Measurements from ENCODE around the gene PLA1A. TPM values are rescaled to one million over a fixed set of nuclear protein-coding genes. Genes with fewer than 3 reads are reported as not detected.
"Not testable (repeated sequence)": the region's sequence is repeated elsewhere in the genome, so short reads cannot be mapped to it uniquely, and the experiment has no call there.

The PLA1A gene
- total and polyA plus RNA-seq, 2 donors, result 1.1 to 3.0 TPM

- Histone ChIP-seq H3K4me1 (ENCODE audit: control insufficient read depth in 2 of 2, insufficient read depth in 2 of 2, low read length in 2 of 2) (no peaks in the 10 kb centered on the region), H3K4me3 (ENCODE audit: low read length in 2 of 2) (no peak overlapping the region), H3K27ac (ENCODE audit: low read depth in 1 of 2, low read length in 1 of 2) (no peak overlapping the region), H3K36me3 (ENCODE audit: control insufficient read depth in 2 of 2, insufficient read depth in 2 of 2, low read length in 1 of 2) (no peaks in the 10 kb centered on the region), H3K27me3 (ENCODE audit: control insufficient read depth in 2 of 2, insufficient read depth in 1 of 2, low read length in 1 of 2) (no peaks in the 10 kb centered on the region), H3K9me3 (ENCODE audit: control insufficient read depth in 2 of 2, insufficient read depth in 1 of 2, low read length in 1 of 2) (no peaks in the 10 kb centered on the region)
- WGBS, result 74% methylated on average over 3 of the region's 3 CpGs
- peak in 1 of 9 donors; percentile 22 for DNase-seq (ENCODE audit: low read depth in 6 of 9, low spot score in 9 of 9)
Observed at GRCh38 chr3:119588112-119588511, 9.6 kb upstream of the PLA1A start.

- H3K4me3 ChIP-seq (ENCODE audit: low read length in 2 of 2), result no peak overlapping the region
- 73% methylated on average over 6 of the region's 6 CpGs for WGBS
- H3K4me1 ChIP-seq (ENCODE audit: control insufficient read depth in 2 of 2, insufficient read depth in 2 of 2, low read length in 2 of 2), result no peaks in the 10 kb centered on the region
- H3K36me3 ChIP-seq (ENCODE audit: control insufficient read depth in 2 of 2, insufficient read depth in 2 of 2, low read length in 1 of 2), result no peaks in the 10 kb centered on the region
- H3K9me3 ChIP-seq (ENCODE audit: control insufficient read depth in 2 of 2, insufficient read depth in 1 of 2, low read length in 1 of 2), result no peaks in the 10 kb centered on the region
- H3K27me3 ChIP-seq (ENCODE audit: control insufficient read depth in 2 of 2, insufficient read depth in 1 of 2, low read length in 1 of 2), result no peaks in the 10 kb centered on the region
- no peak for DNase-seq (ENCODE audit: low read depth in 6 of 9, low spot score in 9 of 9)
- H3K27ac ChIP-seq (ENCODE audit: low read depth in 1 of 2, low read length in 1 of 2), result no peak overlapping the region
Observed at GRCh38 chr3:119589102-119589773, 8.4 kb upstream of the PLA1A start.

GRCh38 chr3:119590706-119591105, 7.0 kb upstream of the PLA1A start:
- Histone ChIP-seq H3K9me3 (ENCODE audit: control insufficient read depth in 2 of 2, insufficient read depth in 1 of 2, low read length in 1 of 2) (no peaks in the 10 kb centered on the region), H3K36me3 (ENCODE audit: control insufficient read depth in 2 of 2, insufficient read depth in 2 of 2, low read length in 1 of 2) (no peaks in the 10 kb centered on the region), H3K4me3 (ENCODE audit: low read length in 2 of 2) (no peak overlapping the region), H3K4me1 (ENCODE audit: control insufficient read depth in 2 of 2, insufficient read depth in 2 of 2, low read length in 2 of 2) (no peaks in the 10 kb centered on the region), H3K27me3 (ENCODE audit: control insufficient read depth in 2 of 2, insufficient read depth in 1 of 2, low read length in 1 of 2) (no peaks in the 10 kb centered on the region), H3K27ac (ENCODE audit: low read depth in 1 of 2, low read length in 1 of 2) (no peak overlapping the region)
- no peak for DNase-seq (ENCODE audit: low read depth in 6 of 9, low spot score in 9 of 9)
- WGBS, result 94% methylated on average over 1 of the region's 1 CpG

- WGBS, result 89% methylated on average over 1 of the region's 1 CpG
Observed at GRCh38 chr3:119592861-119593260, 4.8 kb upstream of the PLA1A start.

GRCh38 chr3:119594066-119594465, 3.6 kb upstream of the PLA1A start:
- WGBS, result 86% methylated on average over 5 of the region's 5 CpGs
- H3K4me1 ChIP-seq (ENCODE audit: control insufficient read depth in 2 of 2, insufficient read depth in 2 of 2, low read length in 2 of 2), result no peaks in the 10 kb centered on the region
- no peaks in the 10 kb centered on the region for H3K9me3 ChIP-seq (ENCODE audit: control insufficient read depth in 2 of 2, insufficient read depth in 1 of 2, low read length in 1 of 2)
- H3K27ac ChIP-seq (ENCODE audit: low read depth in 1 of 2, low read length in 1 of 2), result no peak overlapping the region
- no peaks in the 10 kb centered on the region for H3K27me3 ChIP-seq (ENCODE audit: control insufficient read depth in 2 of 2, insufficient read depth in 1 of 2, low read length in 1 of 2)
- DNase-seq (ENCODE audit: low read depth in 6 of 9, low spot score in 9 of 9), result no peak
- no peak overlapping the region for H3K4me3 ChIP-seq (ENCODE audit: low read length in 2 of 2)
- H3K36me3 ChIP-seq (ENCODE audit: control insufficient read depth in 2 of 2, insufficient read depth in 2 of 2, low read length in 1 of 2), result no peaks in the 10 kb centered on the region

More at GRCh38 chr3:119592861-119593260, 4.8 kb upstream of the PLA1A start:
- H3K27ac ChIP-seq (ENCODE audit: low read depth in 1 of 2, low read length in 1 of 2), result no peak overlapping the region
- no peaks in the 10 kb centered on the region for H3K27me3 ChIP-seq (ENCODE audit: control insufficient read depth in 2 of 2, insufficient read depth in 1 of 2, low read length in 1 of 2)
- H3K36me3 ChIP-seq (ENCODE audit: control insufficient read depth in 2 of 2, insufficient read depth in 2 of 2, low read length in 1 of 2), result no peaks in the 10 kb centered on the region
- no peaks in the 10 kb centered on the region for H3K9me3 ChIP-seq (ENCODE audit: control insufficient read depth in 2 of 2, insufficient read depth in 1 of 2, low read length in 1 of 2)
- H3K4me3 ChIP-seq (ENCODE audit: low read length in 2 of 2), result no peak overlapping the region
- H3K4me1 ChIP-seq (ENCODE audit: control insufficient read depth in 2 of 2, insufficient read depth in 2 of 2, low read length in 2 of 2), result no peaks in the 10 kb centered on the region
- no peak for DNase-seq (ENCODE audit: low read depth in 6 of 9, low spot score in 9 of 9)

GRCh38 chr3:119594929-119595328, 2.8 kb upstream of the PLA1A start:
- not testable (repeated sequence) for H3K4me1 ChIP-seq (ENCODE audit: control insufficient read depth in 2 of 2, insufficient read depth in 2 of 2, low read length in 2 of 2); H3K9me3 ChIP-seq (ENCODE audit: control insufficient read depth in 2 of 2, insufficient read depth in 1 of 2, low read length in 1 of 2); DNase-seq (ENCODE audit: low read depth in 6 of 9, low spot score in 9 of 9); H3K27me3 ChIP-seq (ENCODE audit: control insufficient read depth in 2 of 2, insufficient read depth in 1 of 2, low read length in 1 of 2); H3K4me3 ChIP-seq (ENCODE audit: low read length in 2 of 2); H3K36me3 ChIP-seq (ENCODE audit: control insufficient read depth in 2 of 2, insufficient read depth in 2 of 2, low read length in 1 of 2); H3K27ac ChIP-seq (ENCODE audit: low read depth in 1 of 2, low read length in 1 of 2)
- 93% methylated on average over 1 of the region's 1 CpG for WGBS

- Histone ChIP-seq H3K27ac (ENCODE audit: low read depth in 1 of 2, low read length in 1 of 2) (no peak overlapping the region), H3K4me1 (ENCODE audit: control insufficient read depth in 2 of 2, insufficient read depth in 2 of 2, low read length in 2 of 2) (no peaks in the 10 kb centered on the region), H3K27me3 (ENCODE audit: control insufficient read depth in 2 of 2, insufficient read depth in 1 of 2, low read length in 1 of 2) (no peaks in the 10 kb centered on the region), H3K4me3 (ENCODE audit: low read length in 2 of 2) (no peak overlapping the region), H3K36me3 (ENCODE audit: control insufficient read depth in 2 of 2, insufficient read depth in 2 of 2, low read length in 1 of 2) (no peaks in the 10 kb centered on the region), H3K9me3 (ENCODE audit: control insufficient read depth in 2 of 2, insufficient read depth in 1 of 2, low read length in 1 of 2) (no peaks in the 10 kb centered on the region)
- DNase-seq (ENCODE audit: low read depth in 6 of 9, low spot score in 9 of 9), result no peak
- 86% methylated on average over 7 of the region's 7 CpGs for WGBS
Observed at GRCh38 chr3:119595639-119596334, 1.9 kb upstream of the PLA1A start.

- no peaks in the 10 kb centered on the region for H3K27me3 ChIP-seq (ENCODE audit: control insufficient read depth in 2 of 2, insufficient read depth in 1 of 2, low read length in 1 of 2)
- H3K36me3 ChIP-seq (ENCODE audit: control insufficient read depth in 2 of 2, insufficient read depth in 2 of 2, low read length in 1 of 2), result no peaks in the 10 kb centered on the region
- DNase-seq (ENCODE audit: low read depth in 6 of 9, low spot score in 9 of 9), result no peak
- 97% methylated on average over 6 of the region's 6 CpGs for WGBS
- H3K4me1 ChIP-seq (ENCODE audit: control insufficient read depth in 2 of 2, insufficient read depth in 2 of 2, low read length in 2 of 2), result no peaks in the 10 kb centered on the region
- H3K9me3 ChIP-seq (ENCODE audit: control insufficient read depth in 2 of 2, insufficient read depth in 1 of 2, low read length in 1 of 2), result no peaks in the 10 kb centered on the region
- no peak overlapping the region for H3K4me3 ChIP-seq (ENCODE audit: low read length in 2 of 2)
- H3K27ac ChIP-seq (ENCODE audit: low read depth in 1 of 2, low read length in 1 of 2), result no peak overlapping the region
Observed at GRCh38 chr3:119596398-119596797, 1.3 kb upstream of the PLA1A start.

GRCh38 chr3:119598410-119599098, 869 bp downstream of the PLA1A start:
- no peaks in the 10 kb centered on the region for H3K36me3 ChIP-seq (ENCODE audit: control insufficient read depth in 2 of 2, insufficient read depth in 2 of 2, low read length in 1 of 2)
- no peak for DNase-seq (ENCODE audit: low read depth in 6 of 9, low spot score in 9 of 9)
- no peaks in the 10 kb centered on the region for H3K4me1 ChIP-seq (ENCODE audit: control insufficient read depth in 2 of 2, insufficient read depth in 2 of 2, low read length in 2 of 2)
- 94% methylated on average over 1 of the region's 1 CpG for WGBS
- H3K27ac ChIP-seq (ENCODE audit: low read depth in 1 of 2, low read length in 1 of 2), result no peak overlapping the region
- H3K4me3 ChIP-seq (ENCODE audit: low read length in 2 of 2), result no peak overlapping the region
- no peaks in the 10 kb centered on the region for H3K27me3 ChIP-seq (ENCODE audit: control insufficient read depth in 2 of 2, insufficient read depth in 1 of 2, low read length in 1 of 2)
- H3K9me3 ChIP-seq (ENCODE audit: control insufficient read depth in 2 of 2, insufficient read depth in 1 of 2, low read length in 1 of 2), result no peaks in the 10 kb centered on the region

Measured in thymus (tissue), 11 donors.